HK-2 (cell line): ENCODE results near the gene PTCD3.
A peak's percentile ranks its signal among the peaks of the same experiment; 100 is the strongest.

ENCODE experiments used
- DNase-seq: peaks from one replicate; pipeline ENCODE4 v3.0.0-alpha.2; 2018; ENCODE audit not compliant: unreplicated experiment

Gene PTCD3

DNA sequence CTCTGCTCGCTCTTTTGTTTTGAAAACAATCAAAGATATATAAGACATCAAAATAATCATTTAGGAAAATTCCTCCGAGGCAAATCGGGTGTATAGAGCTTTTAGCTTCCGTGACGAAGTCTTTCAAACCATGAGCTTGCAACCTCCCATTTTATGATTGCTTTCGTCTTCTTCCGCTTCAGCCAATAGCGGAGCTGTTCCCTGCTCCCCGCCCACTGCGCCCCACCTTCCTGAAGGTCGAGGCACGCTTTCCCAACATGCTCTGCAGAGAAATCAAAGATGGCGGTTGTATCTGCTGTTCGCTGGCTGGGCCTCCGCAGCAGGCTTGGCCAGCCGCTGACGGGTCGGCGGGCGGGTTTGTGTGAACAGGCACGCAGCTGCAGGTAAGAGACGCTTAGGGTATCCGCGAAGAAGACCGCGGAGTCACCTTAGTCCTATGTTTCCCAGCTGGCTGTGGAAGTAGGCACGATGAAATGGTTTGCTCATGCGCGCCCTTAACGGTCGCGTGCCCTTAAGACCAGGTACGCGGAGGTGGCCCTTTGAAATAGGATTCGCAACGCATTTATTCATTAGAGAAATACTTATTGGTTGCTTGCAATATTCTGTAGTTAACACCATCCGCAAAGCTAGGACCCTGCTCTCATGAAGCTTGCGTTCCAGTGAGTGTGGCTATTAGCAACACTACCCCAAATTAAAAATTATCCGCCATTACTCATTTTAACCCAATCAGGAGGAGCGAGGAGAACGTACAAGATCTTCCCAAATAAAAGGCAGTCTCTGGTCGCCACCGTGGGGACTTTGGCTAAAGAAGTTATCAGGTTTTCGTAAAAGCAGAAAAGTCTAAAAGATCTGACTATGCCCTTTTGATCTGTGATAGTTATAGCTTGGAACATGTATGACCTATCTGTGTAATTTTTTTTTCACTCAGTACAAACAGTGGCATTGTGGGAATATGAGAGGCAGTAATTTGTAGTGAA, at the start of gene PTCD3:
PTCD3 (plus strand) TSS at position 267 of the 977 bp plus-strand sequence; CDS start at position 280, 13 bp downstream.
- peak; percentile 87 for DNase-seq

DNA sequence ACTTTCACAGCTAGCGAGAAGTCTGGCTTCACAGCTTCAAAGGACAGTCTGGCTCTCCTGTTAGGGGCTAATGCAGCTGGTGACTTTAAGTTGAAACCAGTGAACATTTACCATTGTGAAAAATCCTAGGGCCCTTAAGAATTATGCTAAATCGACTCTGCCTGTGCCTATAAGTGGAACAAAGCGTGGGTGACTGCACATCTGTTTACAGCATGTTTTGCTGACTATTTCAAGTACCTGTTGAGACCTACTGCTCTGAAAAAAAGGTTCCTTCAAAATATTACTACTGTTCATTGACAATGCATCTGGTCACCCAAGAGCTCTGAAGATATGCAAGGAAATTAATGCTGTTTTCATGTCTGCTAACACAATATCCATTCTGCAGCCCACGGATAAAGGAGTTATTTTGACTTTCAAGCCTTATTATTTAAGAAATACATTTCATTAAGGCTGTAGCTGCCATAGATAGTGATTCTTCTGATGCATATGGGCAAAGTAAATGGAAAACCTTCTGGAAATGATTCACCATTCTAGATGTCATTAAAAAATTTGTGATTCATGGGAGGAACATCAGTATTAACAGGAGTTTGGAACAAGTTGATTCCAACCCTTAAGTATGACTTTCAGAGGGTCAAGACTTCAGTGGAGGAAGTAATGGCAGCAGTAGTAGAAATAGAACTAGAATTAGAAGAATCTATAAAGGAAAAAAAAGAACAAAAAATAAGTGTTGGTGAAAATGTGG, 49.3 kb upstream of the PTCD3 start:
- no peak for DNase-seq

DNA sequence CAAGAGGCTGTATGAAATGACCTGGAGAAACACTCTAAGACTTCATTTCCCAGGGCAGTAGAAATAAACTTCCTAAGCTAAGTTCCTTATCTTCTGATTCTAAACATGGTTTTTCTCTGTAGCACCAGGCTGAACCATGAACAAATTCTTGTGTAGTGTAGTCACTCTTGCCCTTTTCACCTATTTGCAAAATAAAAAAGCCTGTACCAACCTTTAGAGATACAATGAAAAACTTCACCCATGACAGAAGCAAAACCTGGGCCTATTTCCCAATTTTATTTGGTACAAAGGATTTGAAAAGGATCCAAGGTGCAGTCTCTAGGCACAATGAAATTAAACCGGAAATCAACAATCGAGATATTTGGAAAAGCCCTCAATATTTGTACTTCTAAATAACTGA, 44.0 kb upstream of the PTCD3 start:
- DNase-seq = no peak

DNA sequence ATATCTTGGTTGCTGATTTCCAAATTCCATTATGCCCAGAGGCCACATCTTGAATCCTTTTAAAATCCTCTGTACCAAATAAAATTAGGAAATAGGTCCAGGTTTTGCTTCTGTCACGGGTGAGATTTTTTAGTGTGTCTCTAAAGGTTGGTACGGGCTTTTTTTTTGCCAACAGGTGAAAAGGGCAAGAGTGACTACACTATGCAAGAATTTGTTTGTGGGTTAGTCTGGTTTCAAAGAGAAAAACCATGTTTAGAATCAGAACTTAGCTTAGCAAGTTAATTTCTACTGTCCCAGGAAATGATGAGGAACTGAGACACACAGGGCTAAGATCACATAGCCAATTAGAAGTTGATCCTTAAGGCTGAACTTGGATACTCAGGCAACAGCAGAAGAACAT, 42.0 kb upstream of the PTCD3 start:
- DNase-seq = no peak

DNA sequence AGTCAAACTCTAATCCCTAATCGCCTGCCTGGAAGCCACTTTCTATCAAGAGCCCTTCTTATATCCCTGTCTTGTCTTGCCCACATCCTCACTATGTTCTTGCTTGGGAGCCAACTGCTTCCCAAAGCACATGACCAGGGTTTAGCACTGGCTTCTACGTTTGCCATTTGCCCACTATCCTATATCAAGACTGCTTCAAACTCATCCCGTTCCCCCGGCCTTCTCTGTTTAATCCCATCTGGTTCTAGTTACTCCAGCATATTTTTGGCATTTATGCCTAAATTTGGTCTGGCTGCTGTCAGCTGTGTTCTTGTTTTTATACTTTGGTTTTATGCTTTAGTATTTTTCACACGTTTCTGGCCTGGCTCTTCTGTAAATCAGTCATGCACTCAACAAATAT, 40.5 kb upstream of the PTCD3 start:
- no peak for DNase-seq

DNA sequence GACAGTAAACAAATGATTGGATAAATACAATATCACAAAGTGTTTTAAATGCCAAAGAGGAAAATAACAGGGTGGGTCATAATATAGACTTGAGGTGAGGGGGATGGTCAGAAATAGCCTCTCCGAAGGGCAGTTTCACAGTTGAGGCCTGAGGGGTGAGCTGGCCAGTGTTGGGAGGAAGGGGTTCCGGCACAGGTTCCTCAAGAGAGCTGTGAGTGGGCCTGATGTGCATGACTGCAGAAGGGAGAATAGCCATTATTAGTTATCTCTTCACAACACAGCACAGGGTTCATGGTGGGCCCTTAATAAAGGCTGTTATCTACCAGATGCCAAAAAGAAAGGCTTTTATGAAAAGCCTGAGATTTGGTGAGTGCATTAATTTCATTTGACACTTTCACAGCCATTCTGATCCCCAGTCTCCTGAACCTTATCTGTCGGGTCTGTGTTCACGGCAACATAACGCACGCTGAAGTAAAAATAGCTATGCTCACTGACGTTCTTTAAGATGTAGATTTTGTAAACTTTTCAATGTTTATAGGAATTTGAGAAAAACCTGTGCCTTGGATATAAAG, 39.9 kb upstream of the PTCD3 start:
- DNase-seq = no peak

DNA sequence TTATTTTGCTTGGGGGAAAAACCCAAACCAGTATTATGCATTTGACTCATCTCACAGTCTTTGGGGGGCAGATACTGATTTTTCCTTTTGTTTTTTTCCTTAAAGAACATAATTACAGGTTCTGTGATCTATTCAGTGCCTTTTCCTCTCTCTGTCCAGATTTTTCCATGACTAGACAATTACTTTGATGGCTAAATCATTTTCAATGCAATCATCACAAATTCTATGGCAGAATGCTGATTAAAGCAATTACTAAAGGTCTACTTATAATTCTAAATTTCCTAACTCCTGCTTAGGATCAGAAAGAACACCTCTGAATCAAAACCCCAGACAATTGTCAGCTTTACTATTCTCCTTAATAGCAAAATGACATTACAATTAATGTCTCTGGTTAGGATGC, 39.1 kb upstream of the PTCD3 start:
- no peak for DNase-seq

DNA sequence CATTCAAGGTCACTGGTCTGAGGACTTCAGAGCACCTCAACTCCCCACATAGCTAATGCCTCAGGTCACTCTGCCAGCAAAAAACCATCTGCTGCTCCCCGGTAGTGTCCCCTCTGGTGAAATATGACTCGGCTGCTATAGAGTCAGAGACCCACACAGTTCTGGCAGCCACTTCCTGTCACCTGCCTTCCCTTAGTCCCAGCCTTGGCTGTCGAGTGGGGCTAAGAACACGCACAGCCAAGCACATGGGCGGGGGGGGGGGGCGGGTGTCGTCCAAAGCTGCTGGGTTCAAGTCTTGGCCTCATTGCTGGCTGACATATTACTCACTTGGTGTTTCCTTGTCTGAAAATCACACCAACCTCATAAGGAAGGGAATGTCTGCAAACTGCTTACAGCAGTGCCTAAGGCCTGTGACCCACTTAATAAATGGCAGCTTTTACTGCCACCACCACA, 37.9 kb upstream of the PTCD3 start:
- peak; percentile 38 for DNase-seq

DNA sequence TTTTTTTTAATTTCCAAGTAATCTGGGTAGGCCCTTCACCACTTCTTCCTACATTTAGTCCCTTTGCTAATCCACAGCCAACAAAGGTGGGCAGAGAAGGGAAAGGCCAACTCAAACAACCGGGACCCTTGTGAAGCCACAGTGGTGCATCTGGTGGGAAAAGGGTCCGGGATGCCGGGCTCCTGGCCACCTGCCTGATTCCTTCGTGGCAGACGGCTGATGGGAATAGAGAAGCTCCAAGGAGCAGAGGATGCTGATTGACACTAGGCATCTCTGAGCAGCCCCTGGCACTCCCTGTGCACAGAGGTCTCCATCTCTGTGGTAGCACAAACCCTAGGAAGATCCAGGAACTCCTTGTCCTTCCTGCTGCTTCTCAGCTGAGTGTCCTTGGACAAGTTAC, 37.4 kb upstream of the PTCD3 start:
- no peak for DNase-seq

DNA sequence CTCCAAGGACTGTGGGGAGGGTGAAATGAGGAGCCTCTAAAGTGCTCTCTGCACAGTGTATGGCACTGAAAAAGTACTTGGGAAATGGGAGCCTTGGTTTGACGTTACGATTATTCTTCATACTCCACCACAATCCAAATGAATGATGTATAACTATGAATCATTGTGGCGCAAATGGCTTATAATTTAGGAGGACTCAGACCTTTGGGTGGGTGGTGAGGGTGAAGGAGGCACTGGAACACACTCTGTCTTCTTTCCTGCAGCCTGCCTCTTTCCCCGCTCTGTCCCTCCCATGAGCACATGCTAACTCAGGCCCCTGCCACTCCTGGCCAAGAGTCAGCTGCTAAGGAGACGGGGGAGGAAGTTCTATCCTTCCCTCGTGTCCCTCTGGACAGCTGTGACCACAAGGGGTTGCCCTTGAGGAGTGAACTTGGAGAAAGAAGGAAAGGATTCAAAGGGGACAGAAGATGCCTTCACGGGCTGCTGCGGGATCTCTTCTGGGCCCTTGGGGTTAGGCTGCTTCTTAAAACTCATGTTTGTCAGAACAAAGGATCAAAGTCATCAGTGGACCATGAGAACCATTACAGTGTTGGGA, 36.8 kb upstream of the PTCD3 start:
- no peak for DNase-seq

DNA sequence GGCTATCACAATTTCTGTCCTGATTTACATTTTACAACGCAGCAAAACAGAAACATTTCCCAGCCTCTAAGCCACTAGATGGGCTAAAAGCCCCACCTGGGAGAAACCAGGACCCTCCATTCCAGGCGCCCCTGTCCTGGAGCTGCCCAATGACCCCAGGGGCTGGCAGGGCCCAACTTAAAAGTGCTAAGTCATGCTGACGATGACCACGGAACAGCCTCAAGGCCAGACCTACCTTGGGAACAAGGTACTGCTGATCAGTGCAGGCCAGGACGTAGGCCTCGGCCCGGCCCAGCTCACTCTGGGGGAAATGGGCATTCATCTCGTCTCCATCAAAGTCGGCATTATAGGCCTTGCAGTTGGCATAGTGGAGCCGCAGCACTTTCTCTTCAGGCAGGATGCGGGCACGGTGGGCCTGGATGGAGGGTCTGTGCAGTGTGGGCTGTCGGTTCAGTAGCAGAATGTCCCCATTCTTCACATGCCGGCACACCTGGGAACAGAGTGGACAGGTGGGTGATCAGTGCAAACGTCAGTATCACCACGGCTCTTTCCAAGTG, 36.2 kb upstream of the PTCD3 start:
- no peak for DNase-seq

DNA sequence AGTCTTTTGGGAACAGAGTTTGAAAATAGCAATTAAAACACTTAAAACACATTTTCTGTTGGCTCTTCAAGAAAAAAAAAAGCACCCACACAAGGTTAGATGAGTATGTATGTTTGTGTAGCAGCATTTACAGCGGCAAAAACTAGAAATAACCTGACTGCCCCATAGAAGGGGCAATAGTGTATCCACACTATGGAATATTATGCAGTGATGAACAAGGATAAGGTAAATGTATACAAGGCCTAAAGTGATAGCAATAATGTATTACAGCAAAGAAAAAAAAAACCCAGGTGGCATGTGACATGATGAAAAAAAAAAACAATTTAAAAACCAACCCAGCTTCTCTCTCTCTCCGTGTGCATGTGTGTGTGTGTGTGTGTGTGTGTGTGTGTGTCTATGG, 35.2 kb upstream of the PTCD3 start:
- DNase-seq = no peak

DNA sequence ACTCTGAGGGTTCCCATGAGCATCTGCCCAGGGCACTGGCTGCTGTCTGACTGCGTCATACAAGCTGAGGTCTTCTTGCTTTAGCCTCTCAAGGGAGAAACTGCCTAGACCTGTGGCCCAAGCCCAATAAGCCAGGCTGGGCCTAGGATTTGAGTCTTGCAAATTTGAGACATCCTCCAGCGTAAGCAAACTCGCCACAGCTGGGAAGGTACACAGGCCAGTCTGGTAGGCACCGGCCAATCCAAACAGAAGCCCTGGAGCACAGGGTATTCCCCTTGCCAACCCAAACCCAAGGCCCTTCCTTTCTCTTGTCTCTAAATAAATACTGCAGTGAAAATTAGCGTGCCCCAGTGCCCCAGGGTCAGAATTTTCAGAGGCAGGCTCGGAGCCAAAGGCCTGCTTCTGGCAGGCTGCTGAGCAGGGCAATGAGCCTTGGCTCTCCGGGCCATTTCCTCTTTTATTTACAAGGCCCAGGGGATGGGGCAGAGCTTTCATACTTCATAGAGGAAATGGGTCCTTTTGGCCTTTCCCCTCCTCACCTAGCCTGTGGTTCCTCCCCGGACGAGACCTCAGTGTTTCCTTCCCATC, 33.7 kb upstream of the PTCD3 start:
- DNase-seq = no peak

DNA sequence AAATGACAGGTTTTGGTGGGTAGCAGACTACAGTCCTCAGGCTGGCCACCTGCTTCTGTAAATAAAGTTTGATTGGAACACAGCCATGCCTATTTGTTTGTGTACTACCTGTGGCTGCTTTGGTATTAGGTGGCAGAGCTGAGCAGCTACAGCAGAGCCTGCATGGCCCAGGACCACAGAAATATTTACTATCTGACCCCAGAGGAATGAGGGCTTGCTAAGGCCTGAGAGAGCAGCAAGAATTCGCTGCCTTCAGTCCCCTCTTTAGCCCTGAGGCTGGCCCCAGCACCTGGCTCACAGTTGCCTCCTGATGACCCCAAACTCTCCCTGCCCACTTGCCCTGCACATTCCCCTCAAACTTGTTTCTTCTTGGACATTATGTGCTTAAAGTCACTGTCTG, 32.8 kb upstream of the PTCD3 start:
- no peak for DNase-seq

DNA sequence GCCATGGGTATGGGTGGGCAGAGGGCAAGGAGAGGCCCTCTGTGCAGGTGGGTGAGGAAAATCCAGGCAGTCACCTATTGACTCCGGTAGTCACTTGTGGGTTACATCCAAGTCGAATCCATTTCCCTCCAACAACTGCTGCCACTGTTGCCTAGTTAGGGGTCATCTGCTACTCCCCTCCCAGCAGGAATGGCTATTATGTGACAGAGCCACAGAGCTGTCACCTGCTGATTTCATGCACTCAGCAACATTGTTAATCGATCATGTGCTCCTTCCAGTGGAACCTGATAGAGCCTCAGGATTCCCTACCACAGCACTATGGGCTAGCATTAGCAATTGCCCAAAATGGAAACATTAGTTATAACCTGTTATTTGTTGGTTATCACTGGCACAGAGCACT, 31.8 kb upstream of the PTCD3 start:
- no peak for DNase-seq

DNA sequence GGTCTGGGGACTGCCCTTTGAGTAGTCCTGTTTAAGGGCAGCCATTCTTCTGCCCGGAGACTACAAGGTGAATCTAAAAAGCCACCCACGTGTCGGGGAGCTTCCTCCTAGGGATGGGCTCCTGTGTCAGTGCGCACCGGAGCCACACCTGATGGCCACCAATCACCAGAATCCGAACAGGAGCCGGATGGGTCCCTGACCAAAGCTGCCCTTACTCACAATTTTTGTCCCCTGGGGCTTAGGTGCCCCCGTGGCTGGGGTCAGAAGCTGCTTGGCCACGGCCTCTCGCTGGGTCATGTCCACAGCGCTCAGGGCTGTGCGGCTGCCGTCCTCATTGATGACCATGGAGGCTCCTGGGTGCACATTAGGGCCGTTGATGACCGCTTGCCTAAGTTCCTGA, 31.2 kb upstream of the PTCD3 start:
- DNase-seq = no peak

DNA sequence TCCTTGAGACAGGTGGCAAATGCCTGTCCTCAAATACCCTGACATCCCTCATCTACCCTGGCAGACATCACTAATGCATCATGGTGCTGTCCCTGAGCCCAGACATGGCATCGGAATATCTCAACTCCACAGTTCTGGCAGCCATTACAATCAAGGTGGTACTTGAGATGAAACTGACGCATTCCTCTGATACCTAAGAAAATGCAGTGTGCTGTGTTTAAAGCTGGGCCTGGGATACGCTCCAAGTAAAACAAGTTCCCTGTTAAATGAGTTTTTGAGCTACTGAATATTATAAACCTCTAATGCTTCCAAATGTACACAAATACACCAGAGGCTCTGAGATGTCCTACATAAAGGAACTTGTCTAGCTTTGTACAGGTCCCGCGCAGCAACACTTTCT, 30.1 kb upstream of the PTCD3 start:
- DNase-seq = no peak

DNA sequence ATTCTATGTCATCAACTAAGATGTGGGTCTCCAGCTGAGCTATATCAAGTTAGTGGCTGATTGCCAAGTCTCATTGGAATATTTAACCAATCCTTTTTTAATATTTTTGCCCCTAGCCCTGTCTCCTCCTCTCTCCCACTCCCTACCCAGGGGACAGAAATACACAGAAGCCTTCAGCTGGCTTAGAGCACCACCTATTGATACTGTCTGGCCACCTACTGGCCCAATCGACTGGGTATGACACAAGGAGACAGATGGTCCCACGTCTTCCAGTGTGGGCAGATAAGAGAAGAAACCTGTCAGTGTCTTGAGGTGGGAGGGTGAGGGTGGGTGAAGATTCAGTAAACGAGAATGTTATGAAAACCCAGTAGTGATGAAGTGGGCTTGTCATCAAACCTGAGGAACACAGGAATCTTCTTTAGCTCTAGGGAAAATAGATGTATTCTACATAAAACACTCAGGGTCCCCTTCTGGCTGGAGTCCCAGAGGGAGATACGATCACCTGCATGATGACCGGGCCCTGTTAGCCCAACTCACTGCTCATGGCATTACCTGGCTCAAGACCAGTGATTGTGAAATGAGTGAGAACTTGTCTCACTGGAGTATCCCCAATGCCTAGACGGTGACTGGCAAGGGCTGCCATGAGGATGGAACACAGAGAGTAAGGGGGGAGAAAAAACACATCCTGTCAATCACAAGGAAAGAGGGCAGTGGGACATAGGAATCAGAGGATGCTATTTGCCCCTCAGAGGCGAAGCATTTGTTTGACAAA, 27.1 kb upstream of the PTCD3 start:
- no peak for DNase-seq

DNA sequence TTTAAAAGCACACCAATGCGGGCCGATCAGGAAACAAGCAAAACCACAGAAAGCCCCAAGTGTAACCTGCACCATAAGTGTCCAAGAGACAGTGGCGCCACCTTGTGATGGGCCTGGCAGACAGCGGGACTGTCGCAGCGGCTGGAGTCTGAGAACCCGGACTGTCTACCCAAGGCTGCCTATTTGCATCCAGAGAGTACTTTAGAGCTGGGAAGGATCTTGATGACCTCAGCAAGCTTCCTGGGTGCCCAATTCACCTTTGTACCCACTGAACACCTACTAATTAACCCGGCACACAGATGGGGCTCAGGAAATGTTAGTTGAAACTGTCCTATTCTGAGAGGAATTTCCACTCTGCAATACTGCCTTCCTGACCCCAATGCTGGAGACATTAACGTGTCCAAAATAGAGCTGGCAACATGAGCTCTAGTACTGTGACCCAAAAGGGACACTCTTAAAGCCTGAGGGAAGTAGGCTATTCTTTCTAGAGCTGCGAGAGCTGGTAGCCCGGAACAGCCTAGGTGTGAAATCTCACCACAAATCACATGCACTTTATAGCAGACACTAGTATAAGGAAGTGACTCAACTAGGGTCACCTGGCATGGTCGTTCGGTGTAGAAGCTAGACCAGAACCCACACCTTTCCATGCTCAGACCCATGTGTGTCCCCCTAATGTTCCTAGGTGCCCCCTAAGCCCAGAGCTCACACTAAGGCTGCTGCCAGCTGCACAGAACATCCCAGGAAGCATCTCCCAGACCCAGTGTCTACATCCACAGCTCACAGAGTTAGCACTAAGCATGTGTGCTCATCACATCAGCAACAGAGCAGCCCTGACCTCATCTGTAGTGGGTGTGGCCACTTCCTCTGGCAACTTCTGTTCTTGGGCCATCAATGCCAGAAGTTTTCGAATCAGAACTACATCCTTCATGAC, 25.8 kb upstream of the PTCD3 start:
- peak; percentile 75 for DNase-seq

DNA sequence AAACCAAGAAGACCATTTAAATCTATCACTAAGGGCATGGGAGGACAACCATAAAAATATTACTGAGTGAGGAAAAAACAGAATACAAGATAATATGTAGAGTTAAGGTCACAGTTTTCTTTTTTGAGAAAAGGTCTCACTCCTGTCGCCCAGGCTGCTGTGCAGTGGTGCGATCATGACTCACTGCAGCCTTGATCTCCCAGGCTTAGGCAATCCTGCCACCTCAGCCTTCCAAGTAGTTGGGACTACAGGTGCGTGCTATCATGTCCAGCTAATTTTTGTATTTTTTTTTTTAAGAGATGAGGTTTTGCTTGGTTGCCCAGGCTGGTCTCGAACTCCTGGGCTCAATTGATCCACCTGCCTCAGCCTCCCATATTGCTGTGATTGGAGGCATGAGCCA, 24.3 kb upstream of the PTCD3 start:
- no peak for DNase-seq
